Measurements from ENCODE around the gene GNG8. TPM values are rescaled to one million over a fixed set of nuclear protein-coding genes. Genes with fewer than 3 reads are reported as not detected.
A peak's percentile ranks its signal among the peaks of the same experiment; 100 is the strongest.

Gene GNG8
- total RNA-seq, 2 donors from 2014 or later, result not detected

- DNase-seq (peak in 2 of 4 donors; percentile 22 to 44), ATAC-seq (peak; percentile 31)
- H3K4me1 ChIP-seq, result peaks cover 22% of the 10 kb centered on the region
- H3K4me3 ChIP-seq, result no peak overlapping the region
- TF ChIP-seq POLR2A (IDR thresholded peaks at IDR 0.05) (no peak), CTCF (IDR thresholded peaks at IDR 0.05) (no peak)
- peak overlapping the region in 1 of 4 donors; percentile 2 for H3K27ac ChIP-seq
- H3K36me3 ChIP-seq (replicated peaks in 1 of 2; ENCODE audit: insufficient read depth in 1 of 2, low read depth in 2 of 2), result no peaks in the 10 kb centered on the region
- intact Hi-C loops (cut with DNase I), result no loop called here
- peaks cover 0 to 8% of the 10 kb centered on the region in 2 donors for H3K27me3 ChIP-seq
- WGBS, 2 donors, result 7 to 14% methylated on average over 14 to 44 of the region's 49 CpGs
- no peaks in the 10 kb centered on the region for H3K9me3 ChIP-seq
These were observed 3.6 kb upstream of the GNG8 start for GRCh38 chr19:46639358-46640182.

- no peak for TF ChIP-seq CTCF (IDR thresholded peaks at IDR 0.05)
- TF ChIP-seq POLR2A (IDR thresholded peaks at IDR 0.05), result no peak
- Histone ChIP-seq H3K27ac (no peak overlapping the region), H3K27me3 (peaks cover 0 to 8% of the 10 kb centered on the region in 2 donors), H3K36me3 (replicated peaks in 1 of 2; ENCODE audit: insufficient read depth in 1 of 2, low read depth in 2 of 2) (no peaks in the 10 kb centered on the region), H3K9me3 (no peaks in the 10 kb centered on the region), H3K4me3 (no peak overlapping the region), H3K4me1 (peaks cover 35% of the 10 kb centered on the region)
- ATAC-seq, result no peak
- no peak for DNase-seq
- intact Hi-C loops (cut with DNase I), result no loop called here
- 62 to 74% methylated on average over 14 of the region's 14 CpGs for WGBS, 2 donors
These were observed 1.2 kb upstream of the GNG8 start for GRCh38 chr19:46637224-46637623.

DNA sequence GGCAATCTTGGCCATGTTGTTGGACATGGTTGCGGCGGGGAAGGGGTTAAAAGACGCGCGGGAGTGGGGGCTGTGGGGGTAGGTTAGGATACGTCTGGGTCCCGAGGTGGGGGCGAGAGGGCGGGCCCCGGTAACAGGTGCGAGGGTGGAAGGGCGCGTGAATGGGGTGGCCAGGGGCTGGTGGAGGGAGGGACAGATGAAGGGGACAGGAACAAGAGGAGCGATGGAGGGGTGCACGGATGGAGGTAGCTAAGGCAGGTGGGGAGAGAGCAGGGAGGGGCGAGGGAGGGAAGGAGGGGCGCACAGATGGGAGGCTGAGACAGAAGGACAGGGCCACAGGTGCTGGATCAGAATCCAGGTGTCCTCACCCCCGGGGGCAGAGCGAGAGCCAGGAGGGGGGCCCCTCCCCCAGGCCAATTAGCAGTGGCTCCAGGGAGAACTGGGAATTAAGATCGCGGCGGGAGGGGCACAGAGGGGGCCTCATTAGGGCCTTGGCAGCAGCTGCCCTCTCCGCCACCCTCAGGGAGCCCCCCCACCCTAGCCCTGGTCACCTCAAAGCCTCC, 1.3 kb downstream of the GNG8 start:
- H3K27me3 ChIP-seq, result no peaks in the 10 kb centered on the region
- no peak for DNase-seq
- ATAC-seq, result no peak
- TF ChIP-seq CTCF (IDR thresholded peaks at IDR 0.05), result no peak
- no peak for TF ChIP-seq POLR2A (IDR thresholded peaks at IDR 0.05)
- no peak overlapping the region for H3K27ac ChIP-seq
- no peak overlapping the region for H3K4me3 ChIP-seq
- no peaks in the 10 kb centered on the region for H3K36me3 ChIP-seq (replicated peaks in 1 of 2; ENCODE audit: insufficient read depth in 1 of 2, low read depth in 2 of 2)
- WGBS, 2 donors, result 4 to 7% methylated on average over 21 to 23 of the region's 23 CpGs
- no peaks in the 10 kb centered on the region for H3K9me3 ChIP-seq
- peaks cover 38% of the 10 kb centered on the region for H3K4me1 ChIP-seq
- intact Hi-C loops (cut with DNase I), result no loop called here

- Histone ChIP-seq H3K4me3 (no peak overlapping the region), H3K4me1 (peaks cover 34% of the 10 kb centered on the region), H3K9me3 (no peaks in the 10 kb centered on the region), H3K27ac (no peak overlapping the region), H3K36me3 (replicated peaks in 1 of 2; ENCODE audit: insufficient read depth in 1 of 2, low read depth in 2 of 2) (no peaks in the 10 kb centered on the region), H3K27me3 (no peaks in the 10 kb centered on the region)
- TF ChIP-seq POLR2A (IDR thresholded peaks at IDR 0.05), result peak in 2 of 3 donors; percentile 20 to 30
- TF ChIP-seq CTCF (IDR thresholded peaks at IDR 0.05), result no peak
- WGBS, 2 donors, result 4 to 9% methylated on average over 31 to 33 of the region's 38 CpGs
- ATAC-seq, result peak; percentile 83
- peak; percentile 86 to 95 (median 90) for DNase-seq
- intact Hi-C loops (cut with DNase I), result no loop called here
These were observed 1.9 kb downstream of the GNG8 start for GRCh38 chr19:46634045-46634655.
